ENCODE results near the gene ASCL2. TPM values are rescaled to one million over a fixed set of nuclear protein-coding genes. Genes with fewer than 3 reads are reported as not detected.

ASCL2 gene
- total RNA-seq, 1 donor, result not detected

DNA sequence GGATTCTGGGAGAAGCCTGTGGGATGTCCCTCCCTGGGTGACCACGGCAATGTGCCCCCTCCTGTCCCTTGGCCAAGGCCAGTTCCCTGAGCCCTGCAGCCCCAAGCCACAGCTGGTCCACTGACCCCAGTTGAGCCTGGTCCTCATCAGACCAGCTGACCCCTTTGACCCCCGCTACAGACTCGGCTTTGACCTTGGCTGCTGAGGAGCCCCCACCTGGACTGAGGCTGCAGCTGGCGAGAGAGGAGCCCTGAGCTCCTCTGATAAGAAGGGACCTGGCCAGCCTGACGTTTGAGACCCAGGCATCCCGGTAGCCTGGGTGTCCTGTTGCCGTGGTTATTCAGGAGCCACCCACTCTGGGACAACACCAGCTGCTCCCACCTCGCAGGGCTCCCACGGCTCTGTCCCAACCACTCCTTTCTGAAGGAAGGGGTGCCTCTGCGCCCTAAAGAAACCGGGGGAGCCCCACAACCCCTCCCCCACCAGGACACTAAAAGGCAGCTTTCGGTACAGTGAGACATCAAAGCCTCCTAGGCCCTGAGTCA, 3.0 kb downstream of the ASCL2 start:
- no peak overlapping the region for H3K27ac ChIP-seq (ENCODE audit: low read depth, low read length)
- H3K4me1 ChIP-seq (ENCODE audit: insufficient read depth, low read length), result no peaks in the 10 kb centered on the region
- H3K27me3 ChIP-seq (ENCODE audit: insufficient read depth, low read length), result peaks cover 30% of the 10 kb centered on the region
- no peaks in the 10 kb centered on the region for H4K20me1 ChIP-seq (ENCODE audit: insufficient read depth, low read length)
- no peaks in the 10 kb centered on the region for H3K9me3 ChIP-seq (ENCODE audit: low read depth, low read length)
- TF ChIP-seq, protein P1, sequence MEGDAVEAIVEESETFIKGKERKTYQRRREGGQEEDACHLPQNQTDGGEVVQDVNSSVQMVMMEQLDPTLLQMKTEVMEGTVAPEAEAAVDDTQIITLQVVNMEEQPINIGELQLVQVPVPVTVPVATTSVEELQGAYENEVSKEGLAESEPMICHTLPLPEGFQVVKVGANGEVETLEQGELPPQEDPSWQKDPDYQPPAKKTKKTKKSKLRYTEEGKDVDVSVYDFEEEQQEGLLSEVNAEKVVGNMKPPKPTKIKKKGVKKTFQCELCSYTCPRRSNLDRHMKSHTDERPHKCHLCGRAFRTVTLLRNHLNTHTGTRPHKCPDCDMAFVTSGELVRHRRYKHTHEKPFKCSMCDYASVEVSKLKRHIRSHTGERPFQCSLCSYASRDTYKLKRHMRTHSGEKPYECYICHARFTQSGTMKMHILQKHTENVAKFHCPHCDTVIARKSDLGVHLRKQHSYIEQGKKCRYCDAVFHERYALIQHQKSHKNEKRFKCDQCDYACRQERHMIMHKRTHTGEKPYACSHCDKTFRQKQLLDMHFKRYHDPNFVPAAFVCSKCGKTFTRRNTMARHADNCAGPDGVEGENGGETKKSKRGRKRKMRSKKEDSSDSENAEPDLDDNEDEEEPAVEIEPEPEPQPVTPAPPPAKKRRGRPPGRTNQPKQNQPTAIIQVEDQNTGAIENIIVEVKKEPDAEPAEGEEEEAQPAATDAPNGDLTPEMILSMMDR (IDR thresholded peaks at IDR 0.05; ENCODE audit: extremely low read depth, low read depth, low read length), result no peak
- no peak overlapping the region for H2AFZ ChIP-seq (ENCODE audit: low read length)
- H3K4me3 ChIP-seq (ENCODE audit: insufficient read depth, low read length), result no peak overlapping the region
- H3K4me2 ChIP-seq (ENCODE audit: insufficient read depth, low read length), result no peak overlapping the region
- no peaks in the 10 kb centered on the region for H3K79me2 ChIP-seq (ENCODE audit: insufficient read depth, low read length)
- DNase-seq (ENCODE audit: insufficient read length, low spot score, missing footprints), result peak; percentile 82
- H3K36me3 ChIP-seq (ENCODE audit: insufficient read depth, low read length), result no peaks in the 10 kb centered on the region

DNA sequence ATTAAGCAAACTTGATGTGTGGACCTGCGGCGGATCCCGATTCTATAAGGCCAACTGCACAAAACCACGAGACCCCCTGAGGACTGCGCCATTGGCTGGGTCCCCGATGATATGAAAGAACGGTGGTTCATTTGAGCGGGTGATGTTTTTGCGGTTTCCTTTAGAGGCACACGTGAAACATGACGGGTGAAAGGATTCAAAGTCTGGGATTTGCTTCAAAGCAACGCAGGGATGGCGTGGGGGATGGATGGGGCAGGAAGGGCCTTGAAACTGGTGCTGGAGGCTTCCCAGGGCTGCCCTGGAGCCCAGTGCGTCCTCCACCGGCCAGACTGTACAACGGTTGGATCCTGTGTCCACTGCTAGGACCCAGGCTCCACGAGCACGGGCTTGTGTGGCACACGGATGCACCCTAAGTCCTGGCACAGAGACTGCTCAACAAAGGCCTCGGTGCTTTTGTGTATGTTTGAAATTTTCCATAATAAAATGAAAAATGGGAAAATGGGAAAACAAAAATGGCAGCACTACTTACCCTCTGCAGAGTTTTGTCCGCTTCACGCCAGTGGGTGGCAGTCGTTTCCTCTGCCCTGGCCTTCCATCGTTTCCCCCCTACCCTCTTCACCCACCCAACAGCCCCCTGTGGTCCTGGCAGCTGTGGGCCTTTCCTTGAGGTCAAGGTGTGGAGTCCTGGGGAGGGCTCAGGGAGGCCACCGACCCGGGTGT, 3.6 kb downstream of the ASCL2 start:
- TF ChIP-seq, protein P1 (IDR thresholded peaks at IDR 0.05; ENCODE audit: extremely low read depth, low read depth, low read length), result no peak
- Histone ChIP-seq H3K9me3 (ENCODE audit: low read depth, low read length) (no peaks in the 10 kb centered on the region), H4K20me1 (ENCODE audit: insufficient read depth, low read length) (no peaks in the 10 kb centered on the region), H3K4me3 (ENCODE audit: insufficient read depth, low read length) (no peak overlapping the region), H3K4me2 (ENCODE audit: insufficient read depth, low read length) (no peak overlapping the region), H3K4me1 (ENCODE audit: insufficient read depth, low read length) (no peaks in the 10 kb centered on the region), H3K36me3 (ENCODE audit: insufficient read depth, low read length) (no peaks in the 10 kb centered on the region), H3K79me2 (ENCODE audit: insufficient read depth, low read length) (no peaks in the 10 kb centered on the region), H3K27me3 (ENCODE audit: insufficient read depth, low read length) (peaks cover 27% of the 10 kb centered on the region), H3K27ac (ENCODE audit: low read depth, low read length) (no peak overlapping the region), H2AFZ (ENCODE audit: low read length) (no peak overlapping the region)
- DNase-seq (ENCODE audit: insufficient read length, low spot score, missing footprints), result peak; percentile 65

DNA sequence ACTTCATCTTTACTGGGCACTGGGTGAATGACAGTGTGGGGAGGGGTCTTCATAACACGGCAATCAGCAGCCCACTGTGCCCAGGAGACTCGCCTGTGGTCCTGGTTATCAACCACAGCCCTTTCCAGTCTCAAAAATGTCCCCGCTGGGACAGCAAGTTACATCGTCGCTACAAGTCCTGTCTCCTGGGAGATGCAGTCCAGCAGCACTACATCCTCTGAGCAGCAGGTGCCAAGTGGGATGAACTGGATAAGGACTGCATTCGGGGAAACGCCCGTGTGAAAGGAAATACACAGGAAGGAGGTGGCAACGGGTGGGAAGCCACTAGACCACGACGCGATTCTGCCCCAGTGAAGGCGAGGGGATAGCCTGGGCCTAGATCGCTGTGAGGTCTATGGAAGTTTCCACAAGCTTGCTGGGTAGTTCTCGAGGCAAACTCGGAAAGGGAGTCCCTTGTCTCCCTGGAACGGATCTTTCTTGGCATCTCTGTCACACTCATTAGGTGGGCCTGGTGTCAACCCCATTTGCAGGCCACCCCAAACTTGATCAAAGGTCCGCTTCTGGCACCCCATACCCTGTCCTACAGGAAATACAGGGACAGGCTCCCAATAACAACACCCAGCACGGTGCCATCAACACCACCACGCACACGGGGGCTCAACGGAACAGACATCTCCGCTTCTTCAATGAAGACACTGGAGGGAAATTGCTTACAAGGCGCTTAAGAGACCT, 4.4 kb downstream of the ASCL2 start:
- Histone ChIP-seq H3K27me3 (ENCODE audit: insufficient read depth, low read length) (peaks cover 22% of the 10 kb centered on the region), H4K20me1 (ENCODE audit: insufficient read depth, low read length) (no peaks in the 10 kb centered on the region), H3K4me2 (ENCODE audit: insufficient read depth, low read length) (no peak overlapping the region), H3K4me1 (ENCODE audit: insufficient read depth, low read length) (no peaks in the 10 kb centered on the region), H3K36me3 (ENCODE audit: insufficient read depth, low read length) (no peaks in the 10 kb centered on the region), H3K79me2 (ENCODE audit: insufficient read depth, low read length) (no peaks in the 10 kb centered on the region), H2AFZ (ENCODE audit: low read length) (no peak overlapping the region), H3K27ac (ENCODE audit: low read depth, low read length) (no peak overlapping the region), H3K4me3 (ENCODE audit: insufficient read depth, low read length) (no peak overlapping the region), H3K9me3 (ENCODE audit: low read depth, low read length) (no peaks in the 10 kb centered on the region)
- TF ChIP-seq, protein P1 (IDR thresholded peaks at IDR 0.05; ENCODE audit: extremely low read depth, low read depth, low read length), result no peak
- peak; percentile 57 for DNase-seq (ENCODE audit: insufficient read length, low spot score, missing footprints)

DNA sequence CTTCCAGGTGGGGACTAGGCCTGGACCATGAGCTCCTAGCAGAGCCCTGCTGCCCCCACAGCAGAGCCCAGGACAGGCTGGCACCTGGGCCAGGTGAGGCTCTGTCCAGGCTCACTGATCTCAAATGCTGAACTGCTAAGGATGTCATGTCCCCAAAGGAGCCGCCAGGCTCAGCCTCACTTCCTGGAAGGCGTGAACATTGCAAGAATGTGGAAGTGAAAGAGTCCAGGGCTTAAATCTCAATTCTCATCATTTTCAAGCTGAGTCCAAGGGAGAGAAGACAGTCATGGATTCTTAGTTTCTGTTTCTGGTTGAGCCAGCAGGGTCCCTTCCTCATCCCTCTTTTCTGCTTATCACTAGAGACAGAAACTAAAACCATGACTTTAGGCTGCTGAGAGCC, 5.0 kb downstream of the ASCL2 start:
- Histone ChIP-seq H3K79me2 (ENCODE audit: insufficient read depth, low read length) (no peaks in the 10 kb centered on the region), H3K9me3 (ENCODE audit: low read depth, low read length) (no peaks in the 10 kb centered on the region), H3K27me3 (ENCODE audit: insufficient read depth, low read length) (peaks cover 18% of the 10 kb centered on the region), H3K4me3 (ENCODE audit: insufficient read depth, low read length) (no peak overlapping the region), H4K20me1 (ENCODE audit: insufficient read depth, low read length) (no peaks in the 10 kb centered on the region), H3K4me1 (ENCODE audit: insufficient read depth, low read length) (no peaks in the 10 kb centered on the region), H3K4me2 (ENCODE audit: insufficient read depth, low read length) (no peak overlapping the region), H2AFZ (ENCODE audit: low read length) (no peak overlapping the region), H3K36me3 (ENCODE audit: insufficient read depth, low read length) (no peaks in the 10 kb centered on the region), H3K27ac (ENCODE audit: low read depth, low read length) (no peak overlapping the region)
- TF ChIP-seq, protein P1 (IDR thresholded peaks at IDR 0.05; ENCODE audit: extremely low read depth, low read depth, low read length), result no peak
- DNase-seq (ENCODE audit: insufficient read length, low spot score, missing footprints), result peak; percentile 81

All from osteoblast (primary cell).